ENCODE measurements around the gene CCDC158. TPM values are rescaled to one million over a fixed set of nuclear protein-coding genes. Genes with fewer than 3 reads are reported as not detected.

Gene CCDC158
- total RNA-seq, 2 experiments from 2014 or later, result not detected

GRCh38 chr4:76342803-76343202 lies 78.1 kb downstream of the CCDC158 start:
- Mint-ChIP-seq H3K27me3 (peaks cover 9% of the 10 kb centered on the region), H3K9me3 (peaks cover 4% of the 10 kb centered on the region), H3K4me1 (no peaks in the 10 kb centered on the region), H3K27ac (no peak overlapping the region), H3K4me3 (no peak overlapping the region), H3K36me3 (ENCODE audit: low read depth) (no peaks in the 10 kb centered on the region)
- ChIA-PET POLR2A (interaction anchor here (0.9 to 1.4 kb wide), 3 partner anchors 37 to 60 kb away, joined by 3 read pairs; no protein-coding TSS in a partner anchor), CTCF (interaction anchor here (1.0 kb wide), 1 partner anchor 163 kb away, joined by 4 read pairs; no protein-coding TSS in a partner anchor)
- DNase-seq, result no peak

- no peaks in the 10 kb centered on the region for H3K36me3 Mint-ChIP-seq (ENCODE audit: low read depth)
- DNase-seq, result no peak
- ChIA-PET CTCF (no interaction called here), POLR2A (interaction anchor here (0.9 to 1.4 kb wide), 2 partner anchors 37 to 41 kb away, joined by 3 read pairs; no protein-coding TSS in a partner anchor)
- H3K27me3 Mint-ChIP-seq, result peaks cover 9% of the 10 kb centered on the region
- H3K9me3 Mint-ChIP-seq, result peaks cover 1% of the 10 kb centered on the region
- no peaks in the 10 kb centered on the region for H3K4me1 Mint-ChIP-seq
- no peak overlapping the region for H3K27ac Mint-ChIP-seq
- H3K4me3 Mint-ChIP-seq, result no peak overlapping the region
Observed at GRCh38 chr4:76342191-76342590, 78.8 kb downstream of the CCDC158 start.

DNA sequence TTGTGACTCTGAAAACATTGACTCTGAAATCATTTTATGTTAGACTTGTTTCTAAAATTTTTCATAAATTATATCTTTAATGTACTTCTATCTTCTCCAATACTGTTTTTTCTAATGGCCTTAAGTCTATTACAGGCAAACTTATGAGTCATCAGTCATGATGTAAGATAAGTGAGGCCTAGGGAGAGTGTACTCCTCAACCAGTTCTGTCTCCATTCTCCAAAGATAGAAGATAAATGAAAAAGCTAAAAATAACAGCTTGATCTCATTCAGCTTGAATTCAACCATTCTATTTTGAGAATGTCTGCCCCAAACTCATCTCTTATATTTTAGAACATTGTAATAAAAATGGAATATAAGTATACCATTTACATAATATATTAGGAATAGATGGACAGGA lies 79.9 kb downstream of the CCDC158 start:
- Mint-ChIP-seq H3K27ac (no peak overlapping the region), H3K27me3 (peaks cover 9% of the 10 kb centered on the region), H3K4me1 (no peaks in the 10 kb centered on the region), H3K9me3 (no peaks in the 10 kb centered on the region), H3K36me3 (ENCODE audit: low read depth) (no peaks in the 10 kb centered on the region), H3K4me3 (no peak overlapping the region)
- CTCF ChIA-PET, result interaction anchor here (0.6 to 1.5 kb wide), 2 partner anchors 37 to 57 kb away, joined by 3 to 5 read pairs; no protein-coding TSS in a partner anchor
- no peak for DNase-seq
- POLR2A ChIA-PET, result no interaction called here

DNA sequence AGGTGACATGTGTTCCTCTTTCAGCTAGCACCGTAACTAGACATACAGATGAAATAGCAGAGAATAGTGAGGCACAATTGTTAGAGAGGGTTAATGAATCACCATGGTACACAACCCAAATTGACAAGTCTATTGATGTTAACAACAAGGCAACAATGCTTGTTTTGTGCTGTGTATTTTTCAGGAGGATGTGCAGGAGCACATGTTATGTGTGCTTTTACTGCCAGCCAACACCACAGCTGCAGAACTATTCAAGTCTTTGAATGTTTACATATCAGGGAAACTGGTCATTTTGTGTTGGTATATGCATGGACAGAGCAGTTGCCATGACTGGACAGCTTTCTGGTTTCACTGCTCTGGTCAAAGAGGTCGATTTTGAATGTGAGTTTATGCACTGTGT lies 81.6 kb downstream of the CCDC158 start:
- Mint-ChIP-seq H3K4me1 (peaks cover 2% of the 10 kb centered on the region), H3K4me3 (no peak overlapping the region), H3K27ac (no peak overlapping the region), H3K36me3 (ENCODE audit: low read depth) (no peaks in the 10 kb centered on the region), H3K9me3 (no peaks in the 10 kb centered on the region), H3K27me3 (peaks cover 7% of the 10 kb centered on the region)
- POLR2A ChIA-PET, result no interaction called here
- DNase-seq, result no peak
- CTCF ChIA-PET, result no interaction called here

DNA sequence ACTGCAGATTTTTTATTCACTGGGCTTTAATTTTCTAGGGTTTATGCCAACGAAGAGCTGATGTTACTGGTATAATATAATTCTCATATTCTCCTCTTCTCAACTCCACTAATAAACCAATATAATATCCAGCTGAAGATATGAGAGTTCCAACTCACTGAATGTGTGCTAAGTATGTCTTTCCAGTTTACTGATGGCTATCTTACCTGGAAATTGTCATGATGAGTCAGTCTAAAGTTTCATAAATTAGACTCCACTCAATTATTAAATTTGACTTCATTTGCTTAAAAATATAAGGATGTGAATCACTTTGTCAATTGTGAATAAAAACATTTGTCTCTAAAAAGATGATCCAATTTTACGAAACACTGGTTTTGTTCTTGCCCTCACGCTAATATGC lies 86.1 kb downstream of the CCDC158 start:
- ChIA-PET POLR2A (no interaction called here), CTCF (interaction anchor here (1.0 kb wide), 1 partner anchor 155 kb away, joined by 3 read pairs; no protein-coding TSS in a partner anchor)
- no peak for DNase-seq
- Mint-ChIP-seq H3K4me1 (peaks cover 2% of the 10 kb centered on the region), H3K27me3 (peaks cover 10% of the 10 kb centered on the region), H3K9me3 (no peaks in the 10 kb centered on the region), H3K36me3 (ENCODE audit: low read depth) (no peaks in the 10 kb centered on the region), H3K27ac (no peak overlapping the region), H3K4me3 (no peak overlapping the region)

DNA sequence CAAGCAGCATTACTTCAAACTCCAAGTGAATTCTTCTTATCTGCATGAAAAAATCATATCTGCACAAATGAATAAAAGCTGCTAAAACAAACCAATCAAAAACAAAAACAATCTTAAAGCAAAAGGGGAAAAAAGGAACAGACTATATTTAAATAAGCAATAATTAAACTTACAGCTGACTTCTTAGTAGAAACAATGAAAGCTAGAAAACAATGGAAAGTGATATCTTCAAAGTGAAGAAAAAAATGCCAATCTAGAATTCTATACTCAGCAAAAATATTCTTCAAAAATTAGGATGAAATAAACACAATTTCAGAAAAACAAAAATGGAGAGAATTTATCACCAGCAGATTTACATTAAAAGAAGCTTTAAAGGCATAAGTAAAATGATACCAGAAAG lies 94.4 kb downstream of the CCDC158 start:
- ChIA-PET CTCF (interaction anchor here (1.2 kb wide), 1 partner anchor 25 kb away, joined by 3 read pairs; no protein-coding TSS in a partner anchor), POLR2A (no interaction called here)
- Mint-ChIP-seq H3K27me3 (peaks cover 8% of the 10 kb centered on the region), H3K4me3 (no peak overlapping the region), H3K9me3 (peaks cover 21% of the 10 kb centered on the region), H3K36me3 (ENCODE audit: low read depth) (peaks cover 9% of the 10 kb centered on the region), H3K4me1 (no peaks in the 10 kb centered on the region), H3K27ac (no peak overlapping the region)
- DNase-seq, result no peak

DNA sequence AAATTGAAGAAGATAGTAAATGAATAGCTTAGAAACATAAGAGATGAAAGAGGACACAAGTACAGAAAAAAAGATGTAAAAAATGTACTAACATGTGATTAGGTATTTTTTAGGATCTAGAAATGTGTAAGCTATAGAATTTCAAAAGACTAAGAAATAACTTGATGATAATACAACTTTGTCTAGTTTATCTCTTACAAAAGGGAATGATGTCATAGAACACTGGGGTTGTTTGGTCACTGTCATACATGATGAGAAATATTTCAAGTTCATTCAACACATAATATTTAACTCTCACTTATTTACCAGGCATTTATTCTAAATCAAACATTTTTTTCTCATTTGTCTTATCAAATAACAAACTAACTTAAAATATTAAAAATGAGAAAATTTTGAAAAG lies 95.9 kb downstream of the CCDC158 start:
- Mint-ChIP-seq H3K27ac (no peak overlapping the region), H3K9me3 (peaks cover 28% of the 10 kb centered on the region), H3K36me3 (ENCODE audit: low read depth) (peaks cover 9% of the 10 kb centered on the region), H3K4me3 (no peak overlapping the region), H3K27me3 (peaks cover 17% of the 10 kb centered on the region), H3K4me1 (no peaks in the 10 kb centered on the region)
- ChIA-PET POLR2A (no interaction called here), CTCF (no interaction called here)
- no peak for DNase-seq

DNA sequence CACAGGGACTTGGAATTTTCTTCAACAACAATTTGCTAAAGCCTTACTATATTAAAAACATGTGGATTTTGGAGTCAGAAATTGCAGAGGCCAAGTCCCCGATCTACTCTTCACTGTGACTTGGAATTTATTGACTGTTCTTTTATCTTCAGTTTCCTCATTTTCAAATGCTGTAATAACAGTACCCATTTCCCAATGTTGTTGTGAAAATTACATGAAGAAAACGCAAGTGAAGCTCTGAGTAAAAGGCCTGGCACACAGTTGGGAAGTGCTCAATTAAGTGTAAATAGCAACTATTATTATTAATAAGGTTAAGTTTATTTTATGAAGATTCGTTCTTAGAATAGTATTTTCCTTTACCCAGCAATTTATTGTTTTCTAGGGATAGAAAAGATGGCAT lies 98.7 kb downstream of the CCDC158 start:
- DNase-seq, result no peak
- Mint-ChIP-seq H3K27ac (no peak overlapping the region), H3K27me3 (peaks cover 26% of the 10 kb centered on the region), H3K4me1 (no peaks in the 10 kb centered on the region), H3K9me3 (peaks cover 38% of the 10 kb centered on the region), H3K4me3 (no peak overlapping the region), H3K36me3 (ENCODE audit: low read depth) (peaks cover 9% of the 10 kb centered on the region)
- CTCF ChIA-PET, result no interaction called here
- POLR2A ChIA-PET, result no interaction called here

GRCh38 chr4:76316131-76316530 lies 104.8 kb downstream of the CCDC158 start:
- Mint-ChIP-seq H3K27me3 (peaks cover 33% of the 10 kb centered on the region), H3K27ac (no peak overlapping the region), H3K9me3 (peaks cover 30% of the 10 kb centered on the region), H3K4me3 (no peak overlapping the region), H3K36me3 (ENCODE audit: low read depth) (peaks cover 6% of the 10 kb centered on the region), H3K4me1 (no peaks in the 10 kb centered on the region)
- ChIA-PET CTCF (interaction anchor here (1.2 kb wide), 1 partner anchor 11 kb away, joined by 3 read pairs; no protein-coding TSS in a partner anchor), POLR2A (no interaction called here)
- no peak for DNase-seq

GRCh38 chr4:76315267-76315918 lies 105.5 kb downstream of the CCDC158 start:
- peaks cover 26% of the 10 kb centered on the region for H3K27me3 Mint-ChIP-seq
- H3K27ac Mint-ChIP-seq, result no peak overlapping the region
- H3K9me3 Mint-ChIP-seq, result peaks cover 24% of the 10 kb centered on the region
- POLR2A ChIA-PET, result no interaction called here
- CTCF ChIA-PET, result interaction anchor here (1.4 kb wide), 1 partner anchor 10 kb away, joined by 3 read pairs; no protein-coding TSS in a partner anchor
- peaks cover 6% of the 10 kb centered on the region for H3K36me3 Mint-ChIP-seq (ENCODE audit: low read depth)
- no peaks in the 10 kb centered on the region for H3K4me1 Mint-ChIP-seq
- H3K4me3 Mint-ChIP-seq, result no peak overlapping the region
- DNase-seq, result no peak

DNA sequence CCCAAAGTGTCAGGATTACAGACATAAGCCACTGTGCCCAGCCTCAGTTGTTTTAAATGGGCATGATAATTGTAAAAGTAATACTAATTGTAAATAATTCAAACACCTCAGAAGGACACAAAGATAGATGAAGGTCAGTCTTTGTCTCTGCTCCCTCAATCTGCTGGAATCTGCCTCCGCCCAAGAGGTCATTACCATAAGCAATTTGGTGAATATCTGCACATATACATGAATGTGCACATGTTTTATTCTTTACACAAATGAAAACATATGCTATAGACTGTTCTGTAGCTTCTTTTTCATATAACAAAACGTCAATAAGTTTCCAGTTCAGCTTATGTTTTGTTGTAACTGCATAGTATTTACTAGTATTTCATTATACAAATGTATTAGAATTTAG lies 107.4 kb downstream of the CCDC158 start:
- H3K27me3 Mint-ChIP-seq, result peaks cover 20% of the 10 kb centered on the region
- POLR2A ChIA-PET, result no interaction called here
- H3K4me1 Mint-ChIP-seq, result peaks cover 2% of the 10 kb centered on the region
- CTCF ChIA-PET, result no interaction called here
- H3K36me3 Mint-ChIP-seq (ENCODE audit: low read depth), result peaks cover 20% of the 10 kb centered on the region
- no peak overlapping the region for H3K27ac Mint-ChIP-seq
- no peak overlapping the region for H3K4me3 Mint-ChIP-seq
- DNase-seq, result no peak
- peaks cover 15% of the 10 kb centered on the region for H3K9me3 Mint-ChIP-seq

DNA sequence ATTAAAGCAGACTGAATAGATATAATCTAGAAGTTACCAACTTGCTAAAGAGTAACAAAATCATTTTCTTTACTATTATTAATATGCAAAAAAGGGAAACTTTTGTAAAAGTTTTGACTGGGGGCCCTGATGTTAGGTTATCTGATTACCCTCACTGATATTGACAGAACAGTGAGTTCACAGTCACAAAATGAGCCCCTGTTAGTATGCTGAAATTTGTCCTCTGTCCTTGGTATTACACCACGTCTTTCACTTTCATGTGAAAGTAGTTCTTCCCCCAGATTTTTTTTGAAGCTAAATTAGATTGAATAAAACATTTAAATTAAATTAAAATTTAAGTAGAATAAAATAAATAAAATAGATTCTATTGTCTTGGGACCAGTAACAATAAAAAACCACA lies 108.5 kb downstream of the CCDC158 start:
- no peak for DNase-seq
- peaks cover 9% of the 10 kb centered on the region for H3K9me3 Mint-ChIP-seq
- ChIA-PET POLR2A (no interaction called here), CTCF (no interaction called here)
- peaks cover 12% of the 10 kb centered on the region for H3K27me3 Mint-ChIP-seq
- peaks cover 21% of the 10 kb centered on the region for H3K36me3 Mint-ChIP-seq (ENCODE audit: low read depth)
- peaks cover 7% of the 10 kb centered on the region for H3K4me1 Mint-ChIP-seq
- no peak overlapping the region for H3K27ac Mint-ChIP-seq
- no peak overlapping the region for H3K4me3 Mint-ChIP-seq

DNA sequence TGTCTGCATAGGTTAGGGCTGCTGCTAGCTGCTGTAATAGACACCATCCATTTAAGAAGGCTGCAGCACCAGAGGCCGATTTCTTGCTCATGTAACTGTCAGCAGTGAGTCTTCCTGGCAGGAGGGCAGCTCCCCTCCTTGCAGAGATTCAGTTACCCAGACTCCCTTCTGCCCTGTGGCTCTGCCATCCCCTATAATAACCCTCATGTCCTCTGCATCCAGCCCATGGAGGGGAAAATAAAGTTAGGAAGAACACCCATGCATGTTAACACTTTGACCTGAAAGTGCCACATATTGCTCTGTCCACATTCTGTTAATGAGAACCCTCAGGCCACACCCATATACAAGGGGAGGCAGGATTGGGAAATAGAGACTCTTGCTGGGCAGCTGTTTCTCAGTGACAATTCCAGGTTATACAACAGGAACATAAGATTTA lies 109.0 kb downstream of the CCDC158 start:
- peaks cover 10% of the 10 kb centered on the region for H3K4me1 Mint-ChIP-seq
- no peak overlapping the region for H3K4me3 Mint-ChIP-seq
- H3K27me3 Mint-ChIP-seq, result peaks cover 7% of the 10 kb centered on the region
- ChIA-PET POLR2A (no interaction called here), CTCF (no interaction called here)
- H3K36me3 Mint-ChIP-seq (ENCODE audit: low read depth), result peaks cover 20% of the 10 kb centered on the region
- peaks cover 6% of the 10 kb centered on the region for H3K9me3 Mint-ChIP-seq
- no peak for DNase-seq
- H3K27ac Mint-ChIP-seq, result no peak overlapping the region

DNA sequence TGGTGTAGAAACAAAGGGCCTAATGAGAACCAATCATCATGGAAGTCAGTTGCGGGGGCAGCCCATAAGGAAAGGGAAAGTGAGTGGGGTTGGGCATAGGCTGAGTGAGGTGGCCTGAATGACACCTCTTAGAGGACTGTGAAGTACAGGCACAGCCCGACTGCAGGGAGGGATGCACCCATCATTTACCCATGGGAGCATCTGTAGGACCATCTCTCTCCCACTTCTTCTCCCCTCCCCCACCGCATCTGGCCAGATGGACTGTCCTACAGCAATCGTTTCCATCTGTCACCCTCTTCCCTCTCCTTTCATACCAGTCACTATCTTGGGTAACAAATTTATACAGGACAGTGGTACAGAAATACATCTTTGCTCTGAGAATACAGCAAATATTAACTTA lies 110.3 kb downstream of the CCDC158 start:
- no peak overlapping the region for H3K4me3 Mint-ChIP-seq
- H3K27ac Mint-ChIP-seq, result no peak overlapping the region
- H3K36me3 Mint-ChIP-seq (ENCODE audit: low read depth), result peaks cover 15% of the 10 kb centered on the region
- peaks cover 10% of the 10 kb centered on the region for H3K4me1 Mint-ChIP-seq
- CTCF ChIA-PET, result no interaction called here
- POLR2A ChIA-PET, result no interaction called here
- H3K9me3 Mint-ChIP-seq, result peaks cover 5% of the 10 kb centered on the region
- H3K27me3 Mint-ChIP-seq, result no peaks in the 10 kb centered on the region
- no peak for DNase-seq
